Endothelial cell of umbilical vein (primary cell): ENCODE data around the gene ISL2. TPM values are rescaled to one million over a fixed set of nuclear protein-coding genes. Genes with fewer than 3 reads are reported as not detected.
A peak's percentile ranks its signal among the peaks of the same experiment; 100 is the strongest.

Source experiments
- BruUV-seq: library from RNA; stranded (reverse); fragments of 400-500 nt; replicated peaks from 2 replicates; lab custom pipeline; 2021; lab: Mats Ljungman, UMichigan
- CTCF ChIA-PET: fragments of 300-600, 350-600 bp; sonication (Branson Sonifier 250); formaldehyde crosslinking; loops from one replicate; lab custom pipeline; 2021; ENCODE audit warnings: antibody characterized with exemption, inconsistent platforms; lab: Charles Lee
- POLR2A ChIA-PET: fragments of 300-600, 350-600 bp; sonication (Branson Sonifier 250); formaldehyde crosslinking; loops from one replicate; lab custom pipeline; 2021; ENCODE audit warnings: antibody characterized with exemption, inconsistent platforms; lab: Charles Lee
- DNase-seq: peaks from one replicate; pipeline ENCODE4 v3.0.0-alpha.2; 2011; ENCODE audit warnings: low read depth, low spot score
- FAIRE-seq: peaks from 2 replicates; lab custom pipeline; 2011; peaks lifted over from hg19 to GRCh38; lab: Jason Lieb, UNC
- H2AFZ ChIP-seq: 2 replicates; pipeline ENCODE4 v1.6.0; 2012; ENCODE audit warnings: low read depth, low read length, control low read depth, inconsistent platforms
- H3K27ac ChIP-seq: 2 replicates; pipeline ENCODE4 v1.5.1; 2011; ENCODE audit warnings: low read depth, mild to moderate bottlenecking, control low read depth, low read length, moderate library complexity; ENCODE audit not compliant: insufficient read depth
- H3K27me3 ChIP-seq, 2 experiments: 2 replicates each; pipeline versions ENCODE4 v1.6.0 to v1.6.1; 2011; ENCODE audit warnings: low read length in 2 of 2, mixed read lengths in 1 of 2; ENCODE audit not compliant: control insufficient read depth in 2 of 2, insufficient read depth in 2 of 2
- H3K36me3 ChIP-seq, 2 experiments: 2 replicates in 1 of 2; 3 replicates in 1 of 2; pipeline ENCODE4 v1.5.1; 2011; ENCODE audit warnings: low read length in 2 of 2, mild to moderate bottlenecking in 1 of 2, moderate library complexity in 1 of 2; ENCODE audit not compliant: control insufficient read depth in 2 of 2, insufficient read depth in 2 of 2; ENCODE audit errors: extremely low read depth in 1 of 2
- H3K4me1 ChIP-seq: 3 replicates; pipeline ENCODE4 v1.5.1; 2011; ENCODE audit warnings: mild to moderate bottlenecking, low read length; ENCODE audit not compliant: control insufficient read depth, insufficient read depth; ENCODE audit errors: extremely low read depth
- H3K4me2 ChIP-seq: 2 replicates; pipeline ENCODE4 v1.6.1; 2011; ENCODE audit warnings: low read length, control low read depth, mixed read lengths; ENCODE audit not compliant: insufficient read depth
- H3K4me3 ChIP-seq, 3 experiments: fragments of 200-600 bp in 1 of 3; sonication (generic), shearing (Covaris generic) in 1 of 3; replicated peaks in 1 of 3; 2 replicates each; pipeline ENCODE4 v1.5.1; 2011 to 2016; ENCODE audit warnings: control low read depth in 3 of 3, low read length in 3 of 3, mild to moderate bottlenecking in 2 of 3, inconsistent platforms in 1 of 3, low read depth in 1 of 3, moderate library complexity in 1 of 3; ENCODE audit not compliant: insufficient read depth in 1 of 3
- H3K79me2 ChIP-seq: 2 replicates; pipeline ENCODE4 v1.6.0; 2012; ENCODE audit warnings: low read length, inconsistent platforms; ENCODE audit not compliant: control insufficient read depth, insufficient read depth
- H3K9ac ChIP-seq: replicated peaks from 2 replicates; pipeline ENCODE3; 2011; ENCODE audit warnings: low read length, control low read depth; ENCODE audit not compliant: insufficient read depth; ENCODE audit errors: extremely low read depth
- H3K9me1 ChIP-seq: replicated peaks from 3 replicates; pipeline ENCODE4 v1.6.0; 2011; ENCODE audit warnings: mild to moderate bottlenecking, low read length; ENCODE audit not compliant: control insufficient read depth, insufficient read depth; ENCODE audit errors: extremely low read depth
- H3K9me3 ChIP-seq: replicated peaks from 2 replicates; pipeline ENCODE4 v1.5.1; 2012; ENCODE audit warnings: low read length, inconsistent platforms; ENCODE audit not compliant: control insufficient read depth, insufficient read depth
- H4K20me1 ChIP-seq: replicated peaks from 2 replicates; pipeline ENCODE3; 2011; ENCODE audit warnings: mild to moderate bottlenecking, low read length; ENCODE audit not compliant: control insufficient read depth, insufficient read depth; ENCODE audit errors: extremely low read depth
- EZH2 ChIP-seq: IDR thresholded peaks from 2 replicates; pipeline ENCODE4 v1.6.1; 2012; ENCODE audit warnings: borderline replicate concordance, low read depth, mild to moderate bottlenecking, moderate library complexity, low read length, inconsistent platforms; ENCODE audit not compliant: severe bottlenecking
- FOS ChIP-seq: IDR thresholded peaks from 2 replicates; pipeline ENCODE4 v1.6.1; 2011; ENCODE audit warnings: mild to moderate bottlenecking, low read length, moderate library complexity, borderline replicate concordance; ENCODE audit not compliant: insufficient read depth
- GATA2 ChIP-seq: IDR thresholded peaks from 2 replicates; pipeline ENCODE4 v1.7.0; 2011; ENCODE audit warnings: low read depth, mild to moderate bottlenecking, moderate library complexity, mixed read lengths, low read length; ENCODE audit not compliant: insufficient read length, insufficient read depth
- JUN ChIP-seq: IDR thresholded peaks from 2 replicates; pipeline ENCODE4 v1.6.1; 2011; ENCODE audit warnings: borderline replicate concordance, low read depth; ENCODE audit not compliant: insufficient read length, insufficient read depth
- MYC ChIP-seq: IDR thresholded peaks from one replicate; pipeline ENCODE4 v1.6.1; 2011; ENCODE audit warnings: mild to moderate bottlenecking, low read depth, low read length
- POLR2A ChIP-seq: IDR thresholded peaks from 2 replicates; pipeline ENCODE4 v1.6.1; 2012; ENCODE audit warnings: low read depth, mild to moderate bottlenecking, control low read depth, low read length
- POLR2AphosphoS5 ChIP-seq: IDR thresholded peaks from 2 replicates; pipeline ENCODE4 v1.6.1; 2012; ENCODE audit warnings: low read depth, mild to moderate bottlenecking, control low read depth, low read length, moderate library complexity; ENCODE audit not compliant: insufficient read depth
- dilution Hi-C: fragments of 300-500 bp; cut with MboI; formaldehyde crosslinking; loops from one replicate; pipeline ENCODE4 v1.15.0; 2019; ENCODE audit warnings: low sequenced_read_pairs; ENCODE audit not compliant: extremely low pct_ligation_motif_present
- intact Hi-C: fragments of 100-400 bp; cut with micrococcal nuclease; formaldehyde crosslinking; loops from one replicate; pipeline ENCODE4 v1.10.0; 2022
- polyA plus RNA-seq, 4 experiments: library from polyadenylated mRNA; depleted of rRNA in 3 of 4; stranded (reverse) in 3 of 4; unstranded in 1 of 4; fragments of >200 nt; gene quantifications; 2 replicates each; pipeline versions ENCODE4 v1.2.1 to v1.2.3, GENCODE V29; 2011 to 2012; ENCODE audit warnings: missing spikeins in 1 of 4
- total RNA-seq: library from RNA; stranded (reverse); gene quantifications from 2 replicates; pipeline ENCODE4 v1.2.3, GENCODE V29; 2021
- TF ChIP-seq, protein P1 (sequence below): IDR thresholded peaks from 2 replicates; pipeline ENCODE4 v1.6.1; 2011; ENCODE audit not compliant: insufficient read depth, insufficient read length
- TF ChIP-seq, protein P2 (sequence below), 2 donors: IDR thresholded peaks; 1 replicate in 1 of 2; 2 replicates in 1 of 2; pipeline ENCODE4 v1.5.1; 2011; ENCODE audit warnings: low read length in 2 of 2, mild to moderate bottlenecking in 2 of 2, moderate library complexity in 2 of 2, control low read depth in 1 of 2, inconsistent platforms in 1 of 2, low read depth in 1 of 2; ENCODE audit not compliant: insufficient read depth in 1 of 2; ENCODE audit errors: extremely low read depth in 1 of 2

The ISL2 gene
- total and polyA plus RNA-seq, 2 donors (not counting 3 experiments of a cell fraction or from before 2014, with no cell fraction given), result 0.10 TPM; not detected in 1

DNA sequence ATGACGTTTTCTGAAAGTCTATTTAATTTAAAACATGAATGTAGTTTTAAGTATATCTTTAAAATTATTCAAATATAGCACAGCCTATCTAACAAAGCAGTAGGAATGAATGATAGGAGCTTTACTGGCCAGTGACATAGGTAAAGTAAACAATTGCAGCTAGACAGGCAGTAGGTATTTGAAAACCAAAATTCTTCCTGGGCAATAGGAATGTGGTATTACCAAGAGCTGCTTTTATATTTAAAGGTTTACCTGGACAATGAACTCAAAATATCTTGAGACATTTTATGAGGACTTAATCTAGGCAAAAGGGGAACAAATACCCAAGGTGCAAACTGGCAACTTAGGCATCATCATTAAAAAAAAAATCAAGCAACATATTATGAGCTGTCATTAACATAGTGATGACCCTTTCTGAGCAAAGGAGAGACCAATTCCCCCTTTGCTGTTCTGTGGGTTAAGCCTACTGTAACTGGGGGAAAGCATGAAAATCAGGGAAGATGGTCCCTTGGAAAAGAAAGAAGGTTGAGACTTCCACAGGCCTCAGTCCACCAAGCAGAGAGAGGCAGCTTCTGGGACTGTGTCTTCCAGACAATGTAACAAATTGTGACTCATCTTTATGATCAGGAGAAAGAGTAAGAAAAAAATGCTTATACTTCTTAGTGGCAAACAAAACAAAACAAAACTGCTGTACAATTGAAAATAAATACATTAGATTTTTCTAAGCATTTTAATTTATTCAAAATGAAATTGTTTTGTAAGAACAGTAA is 12.9 kb downstream of the ISL2 start:
- FAIRE-seq (no peak), DNase-seq (no peak)
- TF ChIP-seq JUN (no peak), FOS (peak; percentile 42)
- BruUV-seq, result no TSS peak
- Histone ChIP-seq H2AFZ (no peak overlapping the region), H3K27me3 (peaks cover 31 to 40% of the 10 kb centered on the region in 2 experiments), H3K4me1 (peaks cover 16% of the 10 kb centered on the region), H3K9me1 (no peaks in the 10 kb centered on the region), H3K9ac (no peak overlapping the region), H3K4me3 (no peak overlapping the region), H3K27ac (no peak overlapping the region), H3K36me3 (no peaks in the 10 kb centered on the region), H3K4me2 (no peak overlapping the region), H3K9me3 (no peaks in the 10 kb centered on the region), H4K20me1 (no peaks in the 10 kb centered on the region), H3K79me2 (no peaks in the 10 kb centered on the region)
- dilution Hi-C loops, result no loop called here
- intact Hi-C loops, result loop anchor here (10.0 kb wide), 1 partner anchor 515 kb away; no protein-coding TSS in a partner anchor
- ChIA-PET POLR2A (interaction anchor here (0.7 kb wide), 1 partner anchor 12 kb away, joined by 3 read pairs; no protein-coding TSS in a partner anchor), CTCF (interaction anchor here (0.8 to 1.4 kb wide), 3 partner anchors 10 to 164 kb away, joined by 3 to 7 read pairs (median 5); no protein-coding TSS in a partner anchor)

GRCh38 chr15:76353023-76353577 is 16.5 kb downstream of the ISL2 start:
- dilution Hi-C loops (no loop called here), intact Hi-C loops (no loop called here)
- FAIRE-seq, result no peak
- Histone ChIP-seq H3K27me3 (peaks cover 0 to 4% of the 10 kb centered on the region in 2 experiments), H3K9me1 (no peaks in the 10 kb centered on the region), H3K36me3 (no peaks in the 10 kb centered on the region), H3K9ac (no peak overlapping the region), H3K79me2 (no peaks in the 10 kb centered on the region), H3K4me2 (no peak overlapping the region), H2AFZ (no peak overlapping the region), H3K27ac (no peak overlapping the region), H3K9me3 (no peaks in the 10 kb centered on the region), H3K4me3 (no peak overlapping the region), H3K4me1 (no peaks in the 10 kb centered on the region), H4K20me1 (no peaks in the 10 kb centered on the region)
- CTCF ChIA-PET, result no interaction called here
- TF ChIP-seq, protein P1, sequence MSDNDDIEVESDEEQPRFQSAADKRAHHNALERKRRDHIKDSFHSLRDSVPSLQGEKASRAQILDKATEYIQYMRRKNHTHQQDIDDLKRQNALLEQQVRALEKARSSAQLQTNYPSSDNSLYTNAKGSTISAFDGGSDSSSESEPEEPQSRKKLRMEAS, result no peak
- TF ChIP-seq GATA2 (no peak), POLR2A (no peak), MYC (no peak), POLR2AphosphoS5 (no peak), FOS (no peak), EZH2 (no peak), JUN (no peak)
- TF ChIP-seq, protein P2, sequence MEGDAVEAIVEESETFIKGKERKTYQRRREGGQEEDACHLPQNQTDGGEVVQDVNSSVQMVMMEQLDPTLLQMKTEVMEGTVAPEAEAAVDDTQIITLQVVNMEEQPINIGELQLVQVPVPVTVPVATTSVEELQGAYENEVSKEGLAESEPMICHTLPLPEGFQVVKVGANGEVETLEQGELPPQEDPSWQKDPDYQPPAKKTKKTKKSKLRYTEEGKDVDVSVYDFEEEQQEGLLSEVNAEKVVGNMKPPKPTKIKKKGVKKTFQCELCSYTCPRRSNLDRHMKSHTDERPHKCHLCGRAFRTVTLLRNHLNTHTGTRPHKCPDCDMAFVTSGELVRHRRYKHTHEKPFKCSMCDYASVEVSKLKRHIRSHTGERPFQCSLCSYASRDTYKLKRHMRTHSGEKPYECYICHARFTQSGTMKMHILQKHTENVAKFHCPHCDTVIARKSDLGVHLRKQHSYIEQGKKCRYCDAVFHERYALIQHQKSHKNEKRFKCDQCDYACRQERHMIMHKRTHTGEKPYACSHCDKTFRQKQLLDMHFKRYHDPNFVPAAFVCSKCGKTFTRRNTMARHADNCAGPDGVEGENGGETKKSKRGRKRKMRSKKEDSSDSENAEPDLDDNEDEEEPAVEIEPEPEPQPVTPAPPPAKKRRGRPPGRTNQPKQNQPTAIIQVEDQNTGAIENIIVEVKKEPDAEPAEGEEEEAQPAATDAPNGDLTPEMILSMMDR (IDR thresholded peaks at IDR 0.05; ENCODE audit: extremely low read depth in 1 of 2, insufficient read depth in 1 of 2, low read depth in 1 of 2, low read length in 2 of 2), result no peak
- POLR2A ChIA-PET, result no interaction called here
- no peak for DNase-seq
- BruUV-seq, result no TSS peak
